GM18520 (cell line): ENCODE data around the gene DLGAP4.

Experiments used
- ATAC-seq: cut with Tn5 transposase; IDR thresholded peaks from one replicate; pipeline ENCODE4 v1.9.1; 2021; ENCODE audit not compliant: unreplicated experiment

Gene DLGAP4

GRCh38 chr20:36525620-36526365, 219.7 kb downstream of the DLGAP4 start:
- ATAC-seq: no peak

- ATAC-seq: no peak
These were observed 220.4 kb downstream of the DLGAP4 start for GRCh38 chr20:36526521-36527011.

- no peak for ATAC-seq
These were observed 221.4 kb downstream of the DLGAP4 start for GRCh38 chr20:36527331-36528125.

GRCh38 chr20:36528176-36528874, 222.2 kb downstream of the DLGAP4 start:
- ATAC-seq: no peak

- ATAC-seq: no peak
These were observed 222.8 kb downstream of the DLGAP4 start for GRCh38 chr20:36528875-36529417.

- ATAC-seq: no peak
These were observed 226.2 kb downstream of the DLGAP4 start for GRCh38 chr20:36532388-36532787.

- ATAC-seq: no peak
These were observed 226.7 kb downstream of the DLGAP4 start for GRCh38 chr20:36532822-36533221.

GRCh38 chr20:36538026-36538722, 232.0 kb downstream of the DLGAP4 start:
- ATAC-seq: no peak

GRCh38 chr20:36540551-36541211, 234.5 kb downstream of the DLGAP4 start:
- no peak for ATAC-seq

- no peak for ATAC-seq
These were observed 235.2 kb downstream of the DLGAP4 start, which contains the start of gene MYL9 for GRCh38 chr20:36541227-36541767. MYL9 (plus strand) TSS chr20:36541519; CDS start chr20:36544885, 3,366 bp downstream.

GRCh38 chr20:36541768-36542488, 235.8 kb downstream of the DLGAP4 start:
- no peak for ATAC-seq

- ATAC-seq: no peak
These were observed 236.5 kb downstream of the DLGAP4 start for GRCh38 chr20:36542516-36543183.

GRCh38 chr20:36543184-36544133, 237.3 kb downstream of the DLGAP4 start:
- no peak for ATAC-seq

- ATAC-seq: no peak
These were observed 238.2 kb downstream of the DLGAP4 start for GRCh38 chr20:36544134-36545018.

GRCh38 chr20:36546111-36546736, 240.1 kb downstream of the DLGAP4 start:
- no peak for ATAC-seq
